ENCODE data around the gene UQCR11. TPM values are rescaled to one million over a fixed set of nuclear protein-coding genes. Genes with fewer than 3 reads are reported as not detected.

The UQCR11 gene
- 69.8 and 75.0 TPM in 2 replicates for total RNA-seq

DNA sequence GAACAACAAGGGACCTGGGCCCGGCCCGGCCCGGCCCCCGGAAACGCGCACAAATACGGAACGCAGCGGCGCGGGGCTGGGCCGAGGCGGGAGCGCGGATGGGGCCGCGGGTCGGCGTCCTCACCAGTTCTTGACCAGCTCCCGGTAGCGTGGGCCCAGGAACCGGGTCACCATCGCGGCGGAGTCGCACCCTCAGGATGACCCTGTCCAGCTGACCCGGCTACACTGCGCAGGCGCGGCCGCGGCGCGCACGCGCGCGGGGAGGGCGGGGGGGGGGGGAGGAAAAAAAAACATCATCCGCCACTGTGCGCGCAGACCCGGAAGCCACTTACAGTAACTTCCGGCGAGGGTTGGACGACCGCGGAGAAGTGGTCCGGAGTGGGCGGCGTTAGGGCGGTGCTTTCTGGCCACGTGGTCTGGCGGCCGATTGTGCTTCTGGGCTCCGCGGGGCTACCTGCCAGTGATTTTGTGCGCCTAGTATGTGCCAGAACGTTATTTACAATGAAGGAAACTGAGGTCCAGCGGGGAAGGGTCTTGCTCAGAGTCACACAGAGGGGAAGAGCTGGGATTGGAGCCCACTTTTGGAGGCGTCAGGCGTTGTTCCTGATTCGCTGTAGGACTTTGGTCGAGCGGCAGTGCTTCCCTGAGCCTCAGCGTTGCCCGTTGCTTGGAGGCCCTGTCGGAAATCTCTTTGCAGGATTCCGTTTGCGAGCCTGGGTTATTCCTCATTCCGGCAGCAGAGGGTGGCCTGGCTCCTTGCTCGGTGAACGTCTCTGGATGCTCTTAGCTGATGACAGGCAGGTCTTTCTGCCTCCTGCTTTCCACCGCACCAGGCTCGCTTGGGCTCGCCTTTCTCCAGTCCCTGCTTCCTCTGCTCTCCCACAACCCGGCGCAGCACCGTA is at the start of gene UQCR11:
TSS of gene UQCR11 (minus strand) at position 227 of the 902 bp plus-strand sequence. CDS start at position 174, 53 bp downstream.

DNA sequence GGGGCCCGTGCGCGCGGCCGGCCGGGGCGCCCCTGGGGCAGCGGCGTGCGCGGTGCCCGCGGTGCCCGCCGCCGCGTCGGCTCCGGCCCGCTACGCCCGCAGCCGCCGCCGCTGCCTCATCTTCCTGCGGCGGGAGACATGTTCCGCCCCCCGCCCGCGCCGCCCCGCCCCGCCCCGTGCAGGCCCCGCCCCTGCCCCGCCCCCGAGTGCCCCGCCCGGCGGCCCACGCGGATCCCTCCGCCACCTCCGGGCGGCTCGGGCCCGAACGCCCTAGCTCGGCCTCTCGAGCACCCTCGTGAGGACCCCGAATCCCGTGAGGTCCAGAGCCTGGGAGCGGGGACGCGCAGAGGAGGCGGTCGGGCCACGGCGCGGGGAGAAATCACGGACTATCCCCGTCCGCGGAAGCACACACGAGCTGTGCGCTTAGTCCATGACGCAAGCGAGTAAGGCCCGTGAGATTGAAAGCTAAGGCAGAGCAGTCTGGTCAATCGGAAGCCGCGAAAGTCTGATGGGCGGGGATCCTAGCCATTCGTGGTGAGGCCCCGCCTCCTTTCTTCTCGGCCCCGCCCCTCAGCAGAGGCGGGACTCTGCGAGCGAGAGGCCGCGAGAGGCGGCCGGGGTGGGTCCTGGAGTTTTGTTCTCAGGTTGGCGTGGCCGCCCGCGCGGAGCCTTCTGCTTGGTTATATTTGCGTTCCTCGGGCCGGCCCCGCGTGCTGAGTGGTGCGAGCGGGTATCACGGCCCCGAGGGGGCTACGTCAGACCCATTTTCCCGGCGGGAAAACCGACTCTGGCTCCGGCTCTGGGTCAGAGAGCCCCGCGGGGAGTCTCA is 47.4 kb upstream of the UQCR11 start, which contains the start of gene TCF3:
TSS of gene TCF3 (minus strand) at position 145 of the 829 bp plus-strand sequence. CDS start 2,367 bp downstream, outside the sequence.

DNA sequence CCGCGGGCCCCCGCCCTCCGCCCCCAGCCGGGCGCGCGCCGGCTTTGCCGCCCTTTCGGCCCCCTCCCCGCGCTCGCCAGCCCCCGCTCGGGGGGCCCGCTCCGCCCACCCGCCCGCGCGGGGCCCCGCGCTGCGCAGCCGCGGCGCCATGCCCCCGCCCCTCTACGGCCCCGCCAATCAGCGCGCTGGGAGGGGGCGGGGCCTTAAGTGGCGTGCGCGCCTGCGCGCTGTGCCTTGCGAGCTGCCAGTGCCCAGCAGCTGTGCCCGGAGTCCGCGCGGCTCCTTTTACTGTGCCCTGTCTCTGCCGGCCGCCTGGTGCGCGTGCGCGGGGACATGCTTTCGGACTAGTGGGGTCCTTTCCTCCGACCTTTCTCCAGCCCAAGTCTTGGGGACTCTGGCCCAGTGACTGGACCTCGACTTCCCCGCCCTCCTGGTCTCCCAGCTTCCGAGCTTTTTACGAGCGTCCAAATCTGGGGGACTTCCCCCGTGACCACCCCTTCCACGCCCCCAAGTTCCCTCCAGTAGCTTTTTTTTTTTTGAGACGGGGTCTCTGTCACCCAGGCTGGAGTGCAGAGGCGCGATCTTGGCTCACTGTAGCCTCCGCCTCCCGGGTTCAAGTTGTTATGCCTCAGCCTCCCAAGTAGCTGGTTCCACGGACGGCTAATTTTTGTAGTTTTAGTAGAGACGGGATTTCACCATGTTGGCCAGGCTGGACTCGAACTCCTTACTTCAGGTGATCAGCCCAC is 12.3 kb downstream of the UQCR11 start, which contains the start of gene MBD3:
TSS of gene MBD3 (minus strand) at position 111 of the 746 bp plus-strand sequence. CDS start 234 bp downstream, outside the sequence.

DNA sequence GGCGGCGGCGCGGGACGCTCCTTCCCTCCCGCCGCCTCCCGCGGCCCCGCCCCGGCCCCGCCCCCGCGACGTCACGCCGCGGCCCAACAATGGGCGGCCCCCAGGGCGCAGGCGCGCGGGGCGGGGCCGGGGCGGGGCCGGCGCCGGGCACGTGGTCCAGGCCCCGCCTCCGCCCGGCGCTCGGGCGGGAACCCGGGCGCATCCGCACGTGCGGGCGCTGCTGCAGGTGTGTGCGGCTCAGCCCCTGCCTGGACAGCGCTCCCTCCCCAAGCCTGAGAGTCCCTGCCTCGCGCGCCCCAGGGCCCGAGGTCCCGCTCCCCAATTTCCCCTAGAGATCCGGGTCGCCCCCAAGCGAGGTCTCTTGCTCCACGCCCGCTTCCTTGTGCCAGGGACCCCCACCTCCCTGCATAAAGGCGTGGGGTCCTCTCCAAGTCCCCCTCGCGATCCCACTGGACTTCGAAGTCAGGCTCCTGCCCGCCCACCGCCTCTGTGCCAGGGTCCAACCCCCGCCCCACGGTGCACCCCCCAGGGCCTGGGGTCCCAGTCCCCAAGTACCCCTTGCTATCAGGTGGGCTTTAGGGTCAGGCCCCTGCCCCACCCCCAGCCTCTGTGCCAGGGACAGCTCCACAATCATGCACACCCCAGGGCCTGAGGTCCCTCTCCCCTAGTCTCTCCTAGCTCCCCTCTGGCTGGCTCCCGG is 36.8 kb downstream of the UQCR11 start, which contains the start of gene MEX3D:
TSS of gene MEX3D (minus strand) at position 6 of the 700 bp plus-strand sequence. CDS start 267 bp downstream, outside the sequence.

Other genes with a start within 250 kb of the UQCR11 start
- 171 and 174 TPM in 2 replicates for gene NDUFS7, start 221.6 kb downstream of the UQCR11 start, total RNA-seq
- 30.0 and 34.0 TPM in 2 replicates for gene GAMT, start 203.9 kb downstream of the UQCR11 start, total RNA-seq
- 96.9 and 103 TPM in 2 replicates for gene DAZAP1, start 197.9 kb downstream of the UQCR11 start, total RNA-seq
- gene RPS15, start 167.1 kb downstream of the UQCR11 start, total RNA-seq = 2,537 and 3,021 TPM in 2 replicates
- gene APC2, start 155.3 kb downstream of the UQCR11 start, total RNA-seq = not detected in 2 replicates
- 36.0 and 47.6 TPM in 2 replicates for gene C19orf25, start 126.2 kb downstream of the UQCR11 start, total RNA-seq
- 0.58 and 1.6 TPM in 2 replicates for gene PCSK4, start 115.1 kb downstream of the UQCR11 start, total RNA-seq
- 4.0 and 8.2 TPM in 2 replicates for gene REEP6, start 114.3 kb downstream of the UQCR11 start, total RNA-seq
- gene ADAMTSL5, start 92.4 kb downstream of the UQCR11 start, total RNA-seq = 3.5 and 12.6 TPM in 2 replicates
- not detected in 2 replicates for gene PLK5, start 81.4 kb downstream of the UQCR11 start, total RNA-seq
- gene MEX3D, start 37.1 kb downstream of the UQCR11 start, total RNA-seq = 19.8 and 21.3 TPM in 2 replicates
- 94.6 and 133 TPM in 2 replicates for gene MBD3, start 12.6 kb downstream of the UQCR11 start, total RNA-seq
- 93.0 and 101 TPM in 2 replicates for gene TCF3, start 47.2 kb upstream of the UQCR11 start, total RNA-seq
- gene ONECUT3, start 148.0 kb upstream of the UQCR11 start, total RNA-seq = not detected in 2 replicates
- gene ATP8B3, start 206.8 kb upstream of the UQCR11 start, total RNA-seq = 5.0 and 8.4 TPM in 2 replicates
- 6.9 and 8.0 TPM in 2 replicates for gene REXO1, start 243.0 kb upstream of the UQCR11 start, total RNA-seq

Data from myometrial cell (primary cell).